IMR-90 (cell line): ENCODE data around the gene EPB41L1. TPM values are rescaled to one million over a fixed set of nuclear protein-coding genes. Genes with fewer than 3 reads are reported as not detected.

Experiments
- ATAC-seq: fragments of 200-7000 bp; cut with Tn5 transposase; 2 replicates; pipeline ENCODE4 v1.9.1; 2020; ENCODE audit warnings: low read depth, mild to moderate bottlenecking, moderate library complexity
- BruUV-seq: library from RNA; stranded (reverse); fragments of 400-500 nt; replicated peaks from 2 replicates; lab custom pipeline; 2021; lab: Mats Ljungman, UMichigan
- CTCF ChIA-PET: fragments of 300-600 bp; formaldehyde crosslinking; extraction: SDS; loops from one replicate; lab custom pipeline; 2021; ENCODE audit warnings: antibody characterized with exemption; lab: Yijun Ruan, JAX
- POLR2A ChIA-PET: fragments of 300-600 bp; sonication (Branson Sonifier 250); formaldehyde crosslinking; loops from one replicate; lab custom pipeline; 2022; ENCODE audit warnings: antibody characterized with exemption; ENCODE audit not compliant: unreplicated experiment; lab: Charles Lee
- DNase-seq: peaks from one replicate; pipeline ENCODE4 v3.0.0; 2013
- H2AFZ ChIP-seq: replicated peaks from 2 replicates; pipeline ENCODE3; 2013; ENCODE audit warnings: low read length, mild to moderate bottlenecking; ENCODE audit not compliant: poor library complexity
- H2AK5ac ChIP-seq: 2 replicates; pipeline ENCODE4 v1.6.1; 2013; ENCODE audit warnings: low read depth, low read length, inconsistent platforms
- H2AK9ac ChIP-seq: replicated peaks from 2 replicates; pipeline ENCODE3; 2013; ENCODE audit warnings: mild to moderate bottlenecking, low read depth, low read length, moderate library complexity; ENCODE audit not compliant: poor library complexity
- H2BK120ac ChIP-seq: 2 replicates; pipeline ENCODE4 v1.6.1; 2013; ENCODE audit warnings: low read depth, low read length, inconsistent platforms
- H2BK15ac ChIP-seq: 3 replicates; pipeline ENCODE4 v1.6.1; 2013; ENCODE audit warnings: low read depth, low read length, inconsistent platforms
- H2BK20ac ChIP-seq: 2 replicates; pipeline ENCODE4 v1.6.1; 2013; ENCODE audit warnings: low read depth, mild to moderate bottlenecking, inconsistent platforms, low read length, moderate library complexity
- H2BK5ac ChIP-seq: 2 replicates; pipeline ENCODE4 v1.6.1; 2013; ENCODE audit warnings: mild to moderate bottlenecking, low read depth, low read length, inconsistent platforms; ENCODE audit not compliant: poor library complexity, severe bottlenecking
- H3K14ac ChIP-seq: replicated peaks from 2 replicates; pipeline ENCODE4 v1.6.1; 2013; ENCODE audit warnings: low read depth, low read length, inconsistent platforms
- H3K18ac ChIP-seq: 2 replicates; pipeline ENCODE4 v1.6.1; 2013; ENCODE audit warnings: low read depth, low read length, control low read depth
- H3K23ac ChIP-seq: 2 replicates; pipeline ENCODE4 v1.6.1; 2013; ENCODE audit warnings: low read depth, low read length, inconsistent platforms
- H3K27ac ChIP-seq: 2 replicates; pipeline ENCODE4 v1.5.1; 2013; ENCODE audit warnings: mild to moderate bottlenecking, control low read depth, low read length; ENCODE audit not compliant: insufficient read depth
- H3K27me3 ChIP-seq: 2 replicates; pipeline ENCODE4 v1.6.1; 2013; ENCODE audit warnings: low read length; ENCODE audit not compliant: control insufficient read depth, insufficient read depth
- H3K36me3 ChIP-seq: 2 replicates; pipeline ENCODE4 v1.6.1; 2013; ENCODE audit warnings: low read length, mixed read lengths; ENCODE audit not compliant: control insufficient read depth, insufficient read depth
- H3K4ac ChIP-seq: 2 replicates; pipeline ENCODE4 v1.6.1; 2013; ENCODE audit warnings: low read depth, low read length, inconsistent platforms
- H3K4me1 ChIP-seq: 2 replicates; pipeline ENCODE4 v1.6.1; 2013; ENCODE audit warnings: low read length, mixed read lengths; ENCODE audit not compliant: control insufficient read depth, insufficient read depth
- H3K4me2 ChIP-seq: 2 replicates; pipeline ENCODE4 v1.6.1; 2013; ENCODE audit warnings: low read depth, mild to moderate bottlenecking, control low read depth, low read length, moderate library complexity
- H3K4me3 ChIP-seq: 2 replicates; pipeline ENCODE4 v1.5.1; 2013; ENCODE audit warnings: low read depth, mild to moderate bottlenecking, control low read depth, low read length, moderate library complexity; ENCODE audit not compliant: insufficient read depth
- H3K56ac ChIP-seq: 2 replicates; pipeline ENCODE4 v1.6.1; 2013; ENCODE audit warnings: low read length, inconsistent platforms; ENCODE audit not compliant: insufficient read depth; ENCODE audit errors: extremely low read depth
- H3K79me1 ChIP-seq, 2 experiments: 2 replicates each; pipeline ENCODE4 v1.6.1; 2013; ENCODE audit warnings: low read length in 2 of 2, inconsistent platforms in 1 of 2, low read depth in 1 of 2
- H3K9ac ChIP-seq: 2 replicates; pipeline ENCODE4 v1.6.1; 2013; ENCODE audit warnings: low read depth, low read length, control low read depth
- H3K9me1 ChIP-seq: 2 replicates; pipeline ENCODE4 v1.6.1; 2013; ENCODE audit warnings: low read length, inconsistent platforms; ENCODE audit not compliant: insufficient read depth
- H3K9me3 ChIP-seq: 2 replicates; pipeline ENCODE4 v1.6.1; 2013; ENCODE audit warnings: low read length; ENCODE audit not compliant: control insufficient read depth, insufficient read depth
- H4K20me1 ChIP-seq: 2 replicates; pipeline ENCODE4 v1.6.1; 2013; ENCODE audit warnings: low read length, inconsistent platforms; ENCODE audit not compliant: insufficient read depth
- H4K5ac ChIP-seq: 2 replicates; pipeline ENCODE4 v1.6.1; 2013; ENCODE audit warnings: mild to moderate bottlenecking, low read depth, low read length, control low read depth
- H4K8ac ChIP-seq, 2 experiments: 2 replicates each; pipeline ENCODE4 v1.6.1; 2013; ENCODE audit warnings: low read depth in 2 of 2, low read length in 2 of 2, control low read depth in 1 of 2, inconsistent platforms in 1 of 2
- H4K91ac ChIP-seq: 2 replicates; pipeline ENCODE4 v1.6.1; 2013; ENCODE audit warnings: low read depth, low read length, inconsistent platforms; ENCODE audit not compliant: insufficient read depth
- CEBPB ChIP-seq: IDR thresholded peaks from 2 replicates; pipeline ENCODE4 v1.6.1; 2012; ENCODE audit warnings: low read depth, low read length, improper control_type of control experiment
- RCOR1 ChIP-seq: IDR thresholded peaks from 2 replicates; pipeline ENCODE4 v1.6.1; 2012; ENCODE audit warnings: mild to moderate bottlenecking, low read length, improper control_type of control experiment; ENCODE audit not compliant: insufficient replicate concordance
- WGBS, 2 experiments: methylation state at CpG; one replicate each; pipeline versions ENCODE4 v1.1.5 to v1.1.7; 2013; ENCODE audit warnings: missing lambda C conversion rate in 2 of 2; ENCODE audit not compliant: insufficient read length in 1 of 2; ENCODE audit errors: extremely low coverage in 2 of 2; 5-methylcytosine and 5-hydroxymethylcytosine counted together
- dilution Hi-C: fragments of 300-500 bp; cut with HindIII; formaldehyde crosslinking; loops from one replicate; pipeline ENCODE4 v1.14.3; 2018; ENCODE audit warnings: low sequenced_read_pairs; ENCODE audit not compliant: unreplicated experiment
- in situ Hi-C: fragments of 300-500 bp; cut with MboI; formaldehyde crosslinking; loops from 3 replicates; pipeline ENCODE4 v1.14.3; 2019; ENCODE audit warnings: low sequenced_read_pairs, inconsistent platforms, mixed read lengths
- intact Hi-C: fragments of 100-400 bp; cut with micrococcal nuclease; formaldehyde crosslinking; loops from 2 replicates; pipeline ENCODE4 v1.10.0; 2022
- polyA plus RNA-seq, 3 experiments: library from polyadenylated mRNA; depleted of rRNA; stranded (reverse); fragments of >200 nt; gene quantifications; 2 replicates each; pipeline ENCODE4 v1.2.3, GENCODE V29; 2012; ENCODE audit warnings: low replicate concordance in 1 of 3
- total RNA-seq: library from RNA; depleted of rRNA; stranded (reverse); fragments of >200 nt; gene quantifications from 2 replicates; pipeline ENCODE4 v1.2.3, GENCODE V29; 2012

The EPB41L1 gene
- total and polyA plus RNA-seq, 2 of the 4 experiments (the other 2 are of a cell fraction), result 12.5 to 33.7 TPM

- no peak for TF ChIP-seq CEBPB
These were observed 119.1 kb downstream of the EPB41L1 start (continued) for GRCh38 chr20:36273414-36274180.

- Histone ChIP-seq H3K9me3 (no peaks in the 10 kb centered on the region), H2AK9ac (no peak overlapping the region), H3K23ac (no peak overlapping the region), H4K20me1 (no peaks in the 10 kb centered on the region), H2AK5ac (no peak overlapping the region), H3K4me3 (no peak overlapping the region), H3K36me3 (no peaks in the 10 kb centered on the region), H2BK120ac (no peak overlapping the region), H2AFZ (no peak overlapping the region), H4K91ac (no peak overlapping the region), H3K9me1 (no peaks in the 10 kb centered on the region), H3K4me1 (no peaks in the 10 kb centered on the region), H3K56ac (no peak overlapping the region), H2BK15ac (no peak overlapping the region), H3K14ac (no peak overlapping the region), H2BK20ac (no peak overlapping the region), H3K9ac (no peak overlapping the region), H3K18ac (no peak overlapping the region), H3K27ac (no peak overlapping the region), H4K8ac (no peak overlapping the region), H4K5ac (no peak overlapping the region), H3K4ac (no peak overlapping the region), H3K79me1 (no peaks in the 10 kb centered on the region), H3K27me3 (peaks cover 56% of the 10 kb centered on the region), H2BK5ac (no peak overlapping the region), H3K4me2 (no peak overlapping the region)
- CTCF ChIA-PET, result no interaction called here
- no TSS peak for BruUV-seq
- dilution Hi-C loops (no loop called here), in situ Hi-C loops (no loop called here), intact Hi-C loops (no loop called here)
- ATAC-seq, result no peak
- 45% methylated on average over 4 of the region's 20 CpGs; no CpG with 5 or more reads in 1 of the 2 experiments for WGBS, 2 experiments
- TF ChIP-seq RCOR1, result no peak
- POLR2A ChIA-PET, result no interaction called here
- no peak for DNase-seq
These were observed 119.8 kb downstream of the EPB41L1 start for GRCh38 chr20:36274181-36274841.
